Measurements from ENCODE around the gene TACC2. TPM values are rescaled to one million over a fixed set of nuclear protein-coding genes. Genes with fewer than 3 reads are reported as not detected.

The TACC2 gene
- polyA plus RNA-seq, 5 donors = 15.5 to 32.4 (median 24.3) TPM

- DNase-seq = no peak
These were observed 152.1 kb downstream of the TACC2 start for GRCh38 chr10:122140941-122141623.

- no peak for DNase-seq
These were observed 153.1 kb downstream of the TACC2 start for GRCh38 chr10:122141821-122142640.

- no peak for DNase-seq
These were observed 153.8 kb downstream of the TACC2 start for GRCh38 chr10:122142641-122143237.

DNA sequence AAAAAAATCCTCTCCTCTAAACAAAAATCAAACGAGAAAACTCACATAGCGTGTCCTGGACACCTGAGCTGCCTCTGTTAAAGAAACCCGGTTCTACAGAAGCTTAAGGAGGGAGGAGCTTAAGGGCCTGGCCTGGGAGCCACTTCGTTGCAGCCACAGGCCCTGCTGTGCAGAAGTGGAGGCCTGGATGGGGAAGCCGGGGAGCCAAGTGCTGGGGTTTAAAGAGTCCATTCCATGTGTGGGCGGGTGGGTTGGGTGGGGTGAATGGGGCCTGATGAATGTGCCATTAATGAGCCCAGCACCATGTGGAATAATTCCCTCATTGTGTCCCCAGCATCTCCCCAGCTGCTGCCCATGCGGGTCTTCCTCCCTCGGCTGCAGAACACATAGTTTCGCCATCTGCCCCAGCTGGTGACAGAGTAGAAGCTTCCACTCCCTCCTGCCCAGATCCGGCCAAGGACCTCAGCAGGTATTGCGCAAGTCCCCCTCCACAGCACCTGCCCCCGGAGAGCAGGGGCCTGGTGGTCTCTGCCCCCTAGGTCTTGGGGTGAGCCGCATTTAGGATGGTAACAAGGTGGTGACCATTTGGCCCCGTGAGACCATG is 154.4 kb downstream of the TACC2 start:
- DNase-seq = no peak

DNA sequence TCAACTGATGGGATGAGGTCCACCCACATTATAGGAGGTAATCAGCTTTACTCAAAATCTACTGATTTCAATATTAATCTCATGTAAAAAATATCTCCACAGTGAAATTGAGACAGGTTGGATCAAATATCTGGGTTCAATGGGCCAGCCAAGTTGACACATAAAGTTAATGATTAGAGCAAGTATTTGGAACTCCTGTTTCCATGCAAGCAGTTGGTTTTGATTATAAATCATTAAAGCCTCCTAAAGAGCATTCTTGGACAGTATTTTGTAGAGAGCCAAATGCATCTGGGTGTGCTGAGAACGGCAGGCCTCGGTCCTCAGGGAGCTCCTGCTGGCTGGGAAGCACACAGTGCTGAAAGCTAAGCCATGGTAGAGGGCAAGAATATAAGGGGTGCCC is 155.2 kb downstream of the TACC2 start:
- DNase-seq = no peak

DNA sequence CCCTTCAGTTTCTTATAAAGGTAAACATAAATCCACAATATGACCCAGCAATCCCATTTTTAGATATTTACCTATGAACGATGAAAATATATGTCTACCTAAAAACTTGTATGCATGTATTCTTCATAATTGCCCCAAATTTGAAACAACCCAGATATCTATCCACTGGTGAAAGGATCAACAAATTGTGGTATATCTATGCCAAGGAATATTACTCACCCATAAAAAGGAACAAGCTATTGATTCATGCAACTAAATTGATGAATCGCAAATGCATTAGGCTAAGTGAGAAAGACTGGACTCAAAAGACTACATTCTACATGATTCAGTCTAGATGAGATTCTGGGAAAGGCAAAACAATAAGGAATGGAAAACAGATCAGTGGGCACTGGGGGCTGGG is 156.2 kb downstream of the TACC2 start:
- no peak for DNase-seq

DNA sequence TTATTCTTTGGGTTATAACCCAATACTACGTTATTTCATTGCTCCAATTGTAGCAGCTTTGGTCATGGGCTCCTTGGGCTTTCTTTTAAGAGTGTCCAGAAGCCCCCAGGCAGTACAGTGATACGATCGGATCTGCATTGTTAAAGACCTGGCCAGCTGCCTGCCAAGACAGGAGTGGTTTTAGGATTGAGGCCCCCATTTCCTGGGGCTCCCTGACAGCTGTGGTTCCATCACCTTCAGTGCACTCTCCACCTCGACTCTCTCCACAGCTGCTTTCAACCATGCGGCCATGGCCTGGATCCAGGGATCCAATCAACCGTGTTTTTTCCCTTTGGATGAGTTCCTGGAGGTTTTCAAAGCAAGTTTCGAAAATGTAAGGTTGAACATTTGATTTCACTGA is 158.7 kb downstream of the TACC2 start:
- no peak for DNase-seq

- DNase-seq = no peak
These were observed 160.1 kb downstream of the TACC2 start for GRCh38 chr10:122148876-122149560.

DNA sequence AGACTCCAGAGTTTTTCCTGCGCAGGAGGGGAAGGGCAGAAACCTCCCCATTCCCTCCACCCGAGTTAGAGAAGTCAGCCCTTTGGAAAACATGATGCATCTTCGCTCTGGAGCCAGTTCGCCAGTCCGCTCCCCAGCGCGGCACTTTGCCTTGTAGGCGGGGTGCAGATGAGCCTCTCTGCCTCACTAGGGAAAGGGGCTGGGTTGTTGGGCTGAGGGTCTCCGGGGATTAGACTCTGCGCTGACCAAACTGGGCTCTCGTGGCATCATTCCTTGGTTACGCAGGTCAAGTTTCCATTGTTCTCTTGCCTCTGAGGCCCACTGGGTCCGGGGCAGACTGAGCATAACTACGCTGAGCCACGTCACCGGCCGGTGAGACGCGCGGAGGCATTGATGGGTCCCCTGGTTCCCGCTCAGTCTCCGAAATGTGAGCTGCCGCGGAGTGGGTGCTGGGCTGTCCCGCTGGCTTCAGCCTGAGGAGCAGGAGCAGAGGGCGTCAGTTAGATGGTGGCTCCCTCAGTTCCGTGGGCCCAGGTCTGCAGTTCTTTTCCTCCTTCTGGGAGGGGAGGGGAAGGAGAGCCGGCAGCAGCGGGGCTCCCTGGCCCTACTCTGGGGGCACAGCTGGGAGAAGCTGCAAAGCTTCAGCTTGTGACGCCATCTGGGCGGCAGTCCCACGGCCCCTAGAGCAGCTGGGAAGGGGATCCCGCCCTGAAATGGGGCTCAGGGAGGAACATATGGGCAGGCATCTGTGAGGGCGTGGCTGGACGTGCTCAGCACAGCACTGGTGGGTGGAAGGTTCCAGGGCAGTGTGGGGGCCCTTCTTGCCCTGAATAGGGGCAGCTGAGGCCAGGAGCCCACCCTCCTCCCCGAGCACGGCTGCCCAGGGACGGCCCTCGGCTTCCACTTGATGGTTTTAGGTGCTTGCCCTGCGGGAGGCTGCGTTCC is 160.9 kb downstream of the TACC2 start:
- DNase-seq = peak in 1 of 2 donors; percentile 64

GRCh38 chr10:122151121-122151694 is 162.2 kb downstream of the TACC2 start:
- no peak for DNase-seq

DNA sequence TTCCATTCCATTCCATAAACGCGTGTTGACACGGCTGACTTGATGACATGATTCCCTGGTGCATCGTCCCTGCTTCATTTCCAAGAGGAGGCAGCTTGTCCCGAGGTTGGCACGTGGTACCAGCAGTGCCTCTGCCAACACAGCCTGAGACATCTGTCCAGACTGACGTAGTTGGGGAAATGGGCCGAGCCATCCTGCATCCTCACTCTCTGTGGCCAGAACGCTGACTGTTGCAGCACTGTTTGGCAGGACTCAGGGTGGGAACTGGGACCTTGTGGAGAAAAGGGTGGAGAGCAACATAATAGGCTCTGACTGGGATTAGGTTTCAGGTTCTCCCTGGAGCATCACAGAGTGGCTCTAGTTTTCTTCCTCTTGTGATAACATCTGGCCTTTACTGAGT is 163.6 kb downstream of the TACC2 start:
- no peak for DNase-seq

DNA sequence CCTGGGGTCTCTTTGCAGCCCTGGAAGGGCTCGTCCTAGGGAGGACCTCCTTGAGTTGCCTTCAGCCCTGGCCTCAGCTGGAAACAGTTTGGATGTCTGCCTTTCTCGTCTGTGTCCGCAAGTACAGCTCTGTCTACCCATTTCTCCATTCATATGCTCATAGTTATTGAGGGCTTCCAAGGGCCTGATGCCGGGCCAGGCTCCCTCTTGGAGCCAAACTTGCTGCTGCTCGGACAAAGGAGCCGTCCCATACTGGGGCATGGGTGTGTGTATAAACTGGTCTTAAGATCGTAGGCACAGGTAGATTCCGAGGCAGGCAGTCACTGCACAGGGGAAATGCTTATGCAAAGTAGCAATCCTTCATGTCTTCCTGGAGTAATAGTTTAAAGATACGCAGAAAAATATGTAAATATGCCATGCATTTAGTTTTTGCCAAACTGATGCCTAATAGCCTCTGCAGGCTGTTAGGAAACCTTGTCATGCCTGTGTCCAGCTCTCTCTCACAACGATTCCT is 165.1 kb downstream of the TACC2 start:
- no peak for DNase-seq

DNA sequence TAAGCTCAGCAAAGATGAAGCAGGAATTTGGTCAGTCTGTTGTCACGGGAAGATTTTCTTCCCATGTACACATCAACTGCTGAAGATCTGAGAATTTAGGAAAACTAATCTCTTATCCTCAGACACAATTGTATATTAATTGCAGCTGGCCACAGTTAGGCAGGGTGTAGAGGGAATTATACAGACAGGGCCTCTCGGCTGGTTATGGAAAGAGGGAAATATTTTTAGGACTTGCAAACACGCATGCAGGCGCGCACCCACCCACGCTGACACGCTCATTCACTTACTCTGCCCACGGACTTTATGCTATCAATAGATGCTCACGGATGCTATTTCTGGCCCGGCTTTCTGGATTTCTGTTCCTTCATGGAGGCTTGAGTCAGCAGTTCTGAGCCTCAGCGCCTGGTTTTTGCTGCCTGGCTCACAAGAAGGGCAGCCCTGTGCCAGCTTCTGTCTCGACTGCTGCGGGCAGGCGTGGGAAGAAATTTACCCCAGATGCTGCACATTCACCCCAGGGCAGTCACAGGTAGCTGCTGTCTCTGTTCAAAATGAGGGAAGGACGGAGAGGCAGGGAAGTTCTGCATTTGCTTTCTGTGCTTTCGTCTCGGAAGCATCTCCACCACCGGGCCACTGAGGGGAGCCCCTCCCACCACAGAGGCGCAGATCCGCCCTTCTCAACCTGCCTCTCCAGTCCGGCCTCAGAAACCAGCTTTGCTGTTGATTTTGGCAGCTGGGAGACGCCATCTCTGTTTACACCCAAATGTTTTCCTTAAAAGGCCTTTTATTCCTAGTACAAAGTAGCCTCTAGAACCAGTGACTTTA is 165.8 kb downstream of the TACC2 start:
- no peak for DNase-seq

GRCh38 chr10:122157451-122157850 is 168.5 kb downstream of the TACC2 start:
- DNase-seq = no peak

DNA sequence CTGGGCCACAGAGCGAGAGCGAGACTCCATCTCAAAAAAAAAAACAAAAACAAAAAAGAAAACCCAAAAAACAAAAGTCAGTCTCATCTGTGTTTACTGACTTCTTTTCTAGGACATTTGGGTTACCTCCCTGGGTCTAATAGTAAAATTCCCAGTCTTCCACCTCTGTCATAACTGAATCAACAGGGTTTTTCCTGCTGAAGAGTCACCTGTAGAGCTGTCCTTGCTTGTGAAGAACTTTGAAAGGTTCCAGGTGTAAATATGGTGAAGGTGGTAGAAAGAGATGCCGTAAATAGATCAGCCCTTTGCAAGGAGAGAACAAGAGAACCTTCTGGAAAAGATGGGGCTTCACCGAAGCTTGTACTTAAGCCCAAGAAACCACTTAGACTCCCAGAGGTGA is 169.4 kb downstream of the TACC2 start:
- DNase-seq = no peak

DNA sequence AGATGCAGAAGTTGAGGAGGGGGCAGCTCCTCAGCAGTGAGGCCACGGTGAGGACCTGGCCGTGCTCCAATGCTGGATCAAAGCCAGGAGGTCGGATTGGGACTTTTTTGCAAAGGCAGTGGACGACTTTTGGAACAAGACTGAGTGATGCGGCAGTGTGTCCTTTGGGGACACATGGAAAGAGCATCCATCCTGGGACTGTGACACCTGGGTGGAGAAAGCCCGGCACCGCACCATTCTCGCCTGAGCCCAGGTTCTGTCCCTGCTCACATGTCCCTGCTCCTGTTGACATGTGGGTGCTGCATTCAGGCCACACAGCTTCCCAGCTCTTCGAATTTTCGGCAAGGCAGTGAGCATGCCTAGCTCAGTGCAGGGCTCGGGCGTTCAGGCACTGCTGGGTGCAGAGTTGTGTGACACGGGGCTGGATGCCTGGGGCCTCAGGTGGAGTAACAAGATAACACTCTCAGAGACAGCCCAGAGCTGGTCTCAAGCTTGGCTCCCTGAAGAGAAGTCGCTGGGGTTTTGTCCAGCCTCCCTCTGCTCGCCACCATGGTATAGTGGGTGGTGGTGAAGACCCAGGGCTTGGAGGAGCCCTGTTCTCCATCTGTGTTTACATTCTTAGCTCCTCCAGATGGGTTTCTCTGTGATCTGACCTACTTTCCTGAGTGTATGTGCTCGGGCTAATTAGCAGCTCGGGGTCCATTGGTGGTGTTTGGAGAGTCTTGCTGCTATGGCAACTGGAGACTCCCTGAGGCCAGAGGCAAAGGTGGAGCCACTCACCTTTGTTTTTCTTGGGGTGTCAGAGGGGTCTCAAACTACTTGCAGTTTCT is 170.4 kb downstream of the TACC2 start:
- no peak for DNase-seq

- DNase-seq = no peak
These were observed 172.8 kb downstream of the TACC2 start for GRCh38 chr10:122161795-122162194.

- DNase-seq = no peak
These were observed 173.8 kb downstream of the TACC2 start for GRCh38 chr10:122162671-122163173.
